SJSA1 (cell line): ENCODE results near the gene EHD1. TPM values are rescaled to one million over a fixed set of nuclear protein-coding genes. Genes with fewer than 3 reads are reported as not detected.

Source experiments
- DNase-seq, 2 experiments: peaks; one replicate each; pipeline ENCODE4 v3.0.0-alpha.2; 2015 to 2020; ENCODE audit warnings: low spot score in 2 of 2, low read depth in 1 of 2
- H3K27ac ChIP-seq: fragments of 250-450 bp; sonication (Bioruptor Pico); 2 replicates; pipeline ENCODE4 v1.5.1; 2020; ENCODE audit warnings: mild to moderate bottlenecking, moderate library complexity
- H3K27me3 ChIP-seq: fragments of 250-450 bp; sonication (Bioruptor Pico); replicated peaks from 2 replicates; pipeline ENCODE4 v1.5.1; 2020; ENCODE audit warnings: mild to moderate bottlenecking, moderate library complexity
- H3K36me3 ChIP-seq: fragments of 250-450 bp; sonication (Bioruptor Pico); 2 replicates; pipeline ENCODE4 v1.5.1; 2020; ENCODE audit warnings: mild to moderate bottlenecking
- H3K4me1 ChIP-seq: fragments of 250-450 bp; sonication (Bioruptor Pico); replicated peaks from 2 replicates; pipeline ENCODE4 v1.6.1; 2021; ENCODE audit warnings: mild to moderate bottlenecking
- H3K4me3 ChIP-seq: fragments of 250-450 bp; sonication (Bioruptor Pico); 2 replicates; pipeline ENCODE4 v1.5.1; 2020; ENCODE audit warnings: mild to moderate bottlenecking
- H3K9me3 ChIP-seq: fragments of 250-450 bp; sonication (Bioruptor Pico); replicated peaks from 2 replicates; pipeline ENCODE4 v1.5.1; 2020; ENCODE audit warnings: mild to moderate bottlenecking
- total RNA-seq: library from RNA; depleted of rRNA; stranded (reverse); fragments of >200 nt; shearing (Covaris generic); gene quantifications from 2 replicates; pipeline ENCODE4 v1.2.3, GENCODE V29; 2014

Gene EHD1
- total RNA-seq, 1 experiment from 2014 or later: 85.7 TPM

DNA sequence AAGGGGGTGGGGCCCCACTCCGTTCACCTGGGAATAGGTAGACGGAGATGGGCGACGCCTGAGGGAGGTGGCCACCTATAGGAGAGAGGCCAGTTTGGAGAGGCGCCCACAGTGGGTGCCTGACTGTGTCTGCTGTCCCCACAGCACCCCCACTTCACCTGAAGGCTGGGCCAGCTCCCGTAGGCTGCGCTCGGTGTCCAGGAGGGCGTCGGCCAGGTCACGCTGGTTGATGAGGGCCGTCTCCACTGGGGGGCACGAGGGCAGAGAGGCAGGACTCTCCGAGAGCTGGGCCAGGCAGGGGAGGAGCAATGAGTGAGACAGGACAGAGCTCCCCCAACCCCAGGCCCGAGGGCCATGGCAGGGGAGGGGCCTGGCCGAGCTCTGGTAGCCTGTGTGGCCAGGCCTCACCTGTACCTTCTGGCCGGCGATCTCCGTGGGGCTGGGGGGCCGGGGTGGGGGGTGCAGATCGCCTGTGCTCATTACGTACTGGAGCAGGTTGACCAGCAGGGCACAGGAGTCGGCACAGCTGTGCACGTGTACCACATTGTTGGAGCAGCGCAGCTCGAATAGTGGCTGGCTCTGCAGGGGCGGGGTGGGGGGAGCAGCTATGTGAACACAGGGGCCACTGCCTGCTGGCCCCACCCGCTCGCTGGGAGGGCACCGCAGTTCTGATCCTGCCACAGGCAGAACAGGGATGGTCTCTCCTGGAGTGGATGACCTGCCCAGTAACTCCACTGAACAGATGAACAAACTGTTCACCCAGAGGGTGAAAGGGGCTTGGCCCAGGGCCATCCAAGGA lies 23.9 kb upstream of the EHD1 start:
- H3K9me3 ChIP-seq: no peaks in the 10 kb centered on the region; the same call in 1 of the 2 replicates
- peaks cover 86% of the 10 kb centered on the region for H3K36me3 ChIP-seq
- H3K4me3 ChIP-seq: no peak overlapping the region
- H3K27ac ChIP-seq: no peak overlapping the region
- H3K27me3 ChIP-seq: no peaks in the 10 kb centered on the region
- peaks cover 5% of the 10 kb centered on the region for H3K4me1 ChIP-seq
- no peak for DNase-seq

DNA sequence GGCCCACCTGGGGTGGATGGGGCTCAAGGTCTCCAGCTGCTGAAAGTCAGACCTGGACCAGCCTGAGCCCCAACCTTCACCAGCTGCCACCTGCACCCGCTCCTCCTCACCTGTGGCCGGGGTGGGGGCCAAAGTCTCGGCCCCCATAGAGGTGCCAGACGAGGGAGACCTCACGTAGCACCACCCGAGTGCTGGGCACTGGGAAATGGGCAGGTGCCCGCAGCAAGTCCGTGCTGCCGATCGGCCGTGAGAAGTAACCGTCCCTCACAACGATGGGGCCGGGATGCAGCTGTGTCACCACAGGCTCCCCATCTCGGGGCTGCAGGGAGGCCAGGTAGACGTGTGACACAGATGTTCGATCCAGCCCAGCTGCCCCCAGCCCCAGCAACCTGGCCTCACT lies 22.4 kb upstream of the EHD1 start:
- no peaks in the 10 kb centered on the region for H3K27me3 ChIP-seq
- H3K27ac ChIP-seq: no peak overlapping the region
- H3K4me3 ChIP-seq: no peak overlapping the region
- no peaks in the 10 kb centered on the region; the same call in 1 of the 2 replicates for H3K9me3 ChIP-seq
- peaks cover 84% of the 10 kb centered on the region for H3K36me3 ChIP-seq
- peaks cover 5% of the 10 kb centered on the region for H3K4me1 ChIP-seq
- no peak for DNase-seq

DNA sequence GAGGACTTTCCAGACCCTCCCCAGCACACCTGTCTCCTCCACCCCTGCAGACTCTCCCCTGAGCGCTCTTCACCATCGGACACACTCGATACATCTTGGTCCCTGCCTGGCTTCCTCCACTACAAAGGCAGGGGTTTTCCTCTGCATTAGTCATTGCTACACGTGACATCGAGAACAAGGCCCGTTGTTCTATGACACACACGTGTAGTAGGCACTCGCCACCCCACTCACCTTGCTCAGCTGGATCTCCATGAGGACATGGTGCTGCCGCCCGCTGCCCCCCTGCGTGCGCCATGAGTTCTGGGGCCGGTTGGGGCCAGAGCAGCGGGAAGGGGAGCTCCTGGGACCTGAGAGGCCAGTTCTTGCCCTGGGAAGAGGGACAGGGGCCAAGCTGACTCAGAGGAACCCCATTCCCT lies 21.9 kb upstream of the EHD1 start:
- H3K4me1 ChIP-seq: peaks cover 5% of the 10 kb centered on the region
- H3K27me3 ChIP-seq: no peaks in the 10 kb centered on the region
- peaks cover 79% of the 10 kb centered on the region for H3K36me3 ChIP-seq
- no peak for DNase-seq
- no peaks in the 10 kb centered on the region; the same call in 1 of the 2 replicates for H3K9me3 ChIP-seq
- H3K27ac ChIP-seq: no peak overlapping the region
- no peak overlapping the region for H3K4me3 ChIP-seq

DNA sequence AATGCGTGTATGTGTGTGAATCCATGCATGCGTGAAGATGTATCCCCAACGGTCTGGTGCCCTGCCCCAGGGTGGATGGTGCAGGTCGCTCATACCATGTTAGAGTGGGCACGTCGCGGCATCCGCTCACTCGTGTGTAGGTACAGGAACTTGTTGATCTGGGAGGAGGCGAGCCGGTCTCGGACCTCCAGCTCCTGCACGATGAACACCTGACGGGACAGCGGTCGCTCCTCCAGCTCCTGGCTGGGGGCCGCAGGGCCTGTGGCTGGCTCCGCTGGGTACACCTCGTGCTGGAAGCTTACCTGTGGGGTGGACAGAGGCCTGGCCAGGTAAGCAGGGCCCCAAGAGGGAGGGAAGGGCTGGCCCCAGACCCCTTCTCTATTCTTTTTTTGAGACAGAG lies 20.1 kb upstream of the EHD1 start:
- Histone ChIP-seq H3K27ac (no peak overlapping the region), H3K9me3 (no peaks in the 10 kb centered on the region; the same call in 1 of the 2 replicates), H3K36me3 (peaks cover 74% of the 10 kb centered on the region), H3K4me3 (no peak overlapping the region), H3K4me1 (peaks cover 5% of the 10 kb centered on the region), H3K27me3 (no peaks in the 10 kb centered on the region)
- no peak for DNase-seq

DNA sequence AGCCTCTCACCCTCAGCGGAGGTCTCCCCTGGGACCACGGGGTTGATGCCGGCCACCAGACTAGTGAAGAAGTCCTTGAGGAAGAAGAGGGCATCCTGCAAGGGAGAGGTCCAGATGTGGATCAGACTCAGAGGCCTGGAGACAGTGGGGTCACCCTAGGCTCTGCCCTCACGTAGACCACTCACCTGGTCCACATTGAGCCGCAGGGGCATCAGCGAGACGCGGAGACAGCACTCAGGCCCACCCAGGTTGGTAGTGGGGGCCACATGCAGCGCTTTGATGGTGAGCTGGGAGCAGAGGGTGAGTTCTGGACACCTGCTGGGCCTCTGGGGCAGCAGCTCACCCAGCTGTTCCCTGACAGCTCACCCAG lies 19.6 kb upstream of the EHD1 start:
- H3K4me1 ChIP-seq: peaks cover 5% of the 10 kb centered on the region
- H3K4me3 ChIP-seq: no peak overlapping the region
- H3K36me3 ChIP-seq: peaks cover 69% of the 10 kb centered on the region
- DNase-seq: no peak
- no peaks in the 10 kb centered on the region for H3K27me3 ChIP-seq
- no peaks in the 10 kb centered on the region; the same call in 1 of the 2 replicates for H3K9me3 ChIP-seq
- no peak overlapping the region for H3K27ac ChIP-seq

DNA sequence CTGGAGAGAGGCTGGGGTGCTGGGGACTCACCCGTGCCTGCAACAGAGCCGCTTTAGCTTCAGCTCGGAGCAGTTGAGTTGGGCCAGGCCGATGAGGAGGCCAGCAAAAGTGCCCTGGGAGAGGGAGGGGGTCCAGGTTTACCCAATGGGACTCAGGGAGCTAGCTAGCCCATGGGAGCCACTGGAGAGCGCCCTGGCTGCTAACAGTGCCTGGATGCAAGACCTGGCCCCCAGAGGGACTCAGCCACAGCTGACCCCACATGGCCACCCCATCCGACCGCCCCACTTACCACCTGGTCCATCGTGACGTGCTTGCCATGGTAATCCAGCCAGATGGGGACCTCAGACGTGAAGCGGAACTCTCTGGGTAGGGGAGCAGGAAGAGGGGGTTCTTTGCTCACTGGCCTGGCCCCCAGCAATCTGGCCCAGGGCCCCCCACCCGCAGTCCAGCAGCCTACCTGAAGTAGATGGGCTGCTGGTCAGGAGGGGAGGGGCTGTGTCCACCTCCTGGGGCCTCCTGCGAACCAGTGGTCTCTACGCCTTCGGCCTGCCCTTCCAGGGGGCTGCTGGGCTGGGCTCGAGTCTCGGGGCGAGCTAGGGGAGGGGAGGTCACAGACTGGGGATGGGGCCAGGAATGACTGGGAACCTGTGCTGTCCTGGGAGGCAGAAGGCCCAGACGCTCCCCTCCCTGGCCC lies 19.1 kb upstream of the EHD1 start:
- H3K27ac ChIP-seq: no peak overlapping the region
- no peak for DNase-seq
- H3K27me3 ChIP-seq: no peaks in the 10 kb centered on the region
- H3K4me3 ChIP-seq: no peak overlapping the region
- H3K9me3 ChIP-seq: no peaks in the 10 kb centered on the region; the same call in 1 of the 2 replicates
- peaks cover 5% of the 10 kb centered on the region for H3K4me1 ChIP-seq
- peaks cover 66% of the 10 kb centered on the region for H3K36me3 ChIP-seq

DNA sequence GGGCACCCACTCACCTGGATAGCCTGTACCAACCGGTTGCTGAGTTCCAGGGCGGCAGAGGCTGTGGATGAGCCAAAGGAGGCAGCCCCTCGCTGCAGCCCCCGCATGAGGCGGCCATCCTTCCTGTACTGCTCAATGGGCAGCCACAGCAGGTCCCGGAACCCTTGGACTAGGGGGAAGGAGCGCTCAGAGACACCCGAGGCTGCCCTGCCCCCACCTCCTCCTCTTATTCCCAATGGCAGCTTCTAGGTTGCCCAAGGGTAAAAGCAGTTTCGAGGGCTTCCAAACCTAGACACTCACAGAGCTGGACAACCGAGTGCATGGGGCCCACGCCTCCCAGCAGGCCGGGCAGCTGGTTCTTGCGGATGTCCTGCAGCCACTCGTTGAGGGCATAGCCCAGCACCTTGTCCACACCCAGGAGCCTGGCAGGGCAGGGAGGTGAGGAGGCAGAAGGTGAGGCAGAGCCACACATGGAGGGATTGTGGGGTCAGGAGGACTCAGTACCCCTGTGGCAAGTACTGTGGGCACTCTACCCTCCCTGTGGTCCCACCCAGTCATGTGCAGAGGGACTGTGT lies 18.1 kb upstream of the EHD1 start:
- peaks cover 5% of the 10 kb centered on the region for H3K4me1 ChIP-seq
- H3K27ac ChIP-seq: no peak overlapping the region
- H3K4me3 ChIP-seq: no peak overlapping the region
- no peaks in the 10 kb centered on the region for H3K27me3 ChIP-seq
- no peaks in the 10 kb centered on the region; the same call in 1 of the 2 replicates for H3K9me3 ChIP-seq
- H3K36me3 ChIP-seq: peaks cover 57% of the 10 kb centered on the region
- no peak for DNase-seq

DNA sequence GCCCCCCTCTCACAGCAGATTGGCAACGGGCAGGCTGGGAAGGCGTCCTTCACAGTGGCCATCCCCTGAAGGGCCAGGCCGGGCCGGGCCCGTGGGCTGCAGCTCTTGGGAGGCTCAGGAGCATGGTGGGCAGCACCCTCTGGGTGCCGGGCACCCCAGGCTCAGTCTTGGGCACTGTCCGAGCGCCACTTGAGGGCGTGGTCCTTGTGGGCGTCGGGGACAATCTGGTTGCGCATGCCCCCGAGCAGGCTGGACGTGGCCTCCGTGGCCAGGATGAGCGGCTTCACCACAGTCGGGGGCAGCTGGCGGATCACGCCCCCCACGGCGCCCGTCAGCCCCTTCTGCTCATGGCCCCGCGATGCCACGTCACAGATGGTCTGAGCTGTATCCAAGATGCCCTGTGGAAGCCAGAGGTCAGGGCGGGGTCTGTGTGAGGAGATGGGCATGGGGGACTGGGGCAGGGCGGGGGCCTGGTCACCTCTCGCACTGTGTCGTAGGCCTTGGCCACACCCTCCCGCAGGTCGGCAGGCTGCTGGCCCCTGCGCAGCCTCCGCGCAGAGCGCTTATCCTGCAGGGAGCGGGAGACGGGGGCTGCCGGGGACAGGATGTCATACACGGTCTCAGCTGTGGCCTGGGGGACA lies 16.5 kb upstream of the EHD1 start:
- Histone ChIP-seq H3K4me1 (no peaks in the 10 kb centered on the region), H3K4me3 (no peak overlapping the region), H3K27ac (no peak overlapping the region), H3K36me3 (peaks cover 41% of the 10 kb centered on the region), H3K9me3 (no peaks in the 10 kb centered on the region), H3K27me3 (no peaks in the 10 kb centered on the region)
- DNase-seq: no peak

DNA sequence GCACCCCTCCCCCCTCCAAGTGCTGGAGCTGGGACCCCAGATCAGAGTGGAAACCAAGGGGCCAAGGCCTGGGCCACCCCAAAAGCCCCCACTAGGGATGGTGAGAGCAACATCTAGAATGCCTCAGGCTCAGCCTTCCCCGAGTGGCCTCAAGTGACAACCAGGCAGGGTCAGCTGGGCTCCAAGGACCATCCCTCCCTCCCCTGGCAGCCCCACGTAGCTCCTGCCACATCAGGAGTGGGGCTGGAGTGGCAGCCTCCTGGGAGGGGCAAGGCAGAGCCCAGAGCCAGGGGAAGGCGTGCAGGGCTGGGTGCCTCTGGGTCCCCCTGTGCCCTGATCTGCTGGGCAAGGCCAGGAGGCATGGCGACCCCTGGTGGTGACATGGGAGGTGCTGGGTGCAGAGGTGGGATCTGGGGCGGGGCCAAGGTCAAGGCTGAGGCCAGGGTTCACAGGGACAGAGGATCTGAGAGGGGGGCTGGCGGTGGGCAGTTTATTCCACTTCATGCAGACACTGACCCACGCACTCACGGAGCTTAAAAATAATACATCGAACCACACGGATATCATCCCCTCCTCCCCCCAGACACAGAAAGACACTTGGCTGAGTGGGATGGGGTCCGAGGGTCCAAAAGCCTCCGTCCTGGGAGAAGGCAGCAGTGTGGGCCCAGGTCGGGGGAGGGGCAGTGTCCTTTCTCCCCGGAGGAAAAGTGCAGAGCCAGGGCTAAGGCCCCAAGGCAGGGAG lies 15.8 kb upstream of the EHD1 start:
- Histone ChIP-seq H3K4me3 (no peak overlapping the region), H3K36me3 (peaks cover 39% of the 10 kb centered on the region), H3K4me1 (no peaks in the 10 kb centered on the region), H3K27ac (no peak overlapping the region), H3K27me3 (no peaks in the 10 kb centered on the region), H3K9me3 (no peaks in the 10 kb centered on the region)
- DNase-seq: peak; percentile 82 to 98

DNA sequence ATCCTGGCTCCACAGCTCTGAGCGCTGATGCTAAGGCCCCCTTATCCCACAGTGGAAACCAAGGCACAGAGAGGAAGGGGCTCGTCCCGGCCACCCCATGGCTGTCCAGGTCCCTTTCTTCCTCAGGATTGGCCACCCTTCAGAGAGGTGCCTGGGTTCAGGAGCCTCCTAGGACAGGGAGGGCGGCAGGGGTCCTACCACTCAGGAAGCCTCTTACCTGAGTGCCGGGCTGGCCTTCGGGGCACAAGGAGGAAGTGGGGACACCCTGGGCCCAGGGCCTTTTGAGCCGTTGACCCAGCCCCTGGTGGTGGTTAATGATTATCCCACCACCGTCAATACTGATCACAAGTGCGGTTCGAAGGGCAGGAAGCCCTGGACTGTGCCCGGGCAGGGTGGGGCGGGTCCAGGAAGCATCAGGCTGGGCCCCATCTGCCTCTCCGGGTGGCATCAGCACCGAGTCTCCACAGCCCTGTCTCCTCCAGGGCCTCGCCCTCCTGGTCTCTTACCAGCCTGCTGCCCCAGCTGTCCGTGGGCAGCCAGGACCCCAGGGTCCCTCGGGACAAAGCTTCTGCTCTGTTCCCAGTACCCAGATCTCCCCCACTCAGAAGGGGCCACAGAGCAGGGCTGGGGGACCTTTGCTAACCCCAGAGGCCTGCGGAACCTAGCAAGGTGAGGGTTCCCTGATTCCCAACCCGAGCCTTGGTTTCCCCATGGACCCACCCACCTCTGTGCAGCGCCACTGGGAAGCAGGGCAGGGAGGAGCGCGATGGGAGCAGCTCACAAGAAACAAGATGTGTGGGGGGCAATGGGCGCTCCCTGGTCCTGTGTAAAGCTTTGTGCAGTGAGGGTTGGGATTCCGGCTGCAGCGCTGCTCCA lies 15.0 kb upstream of the EHD1 start:
- H3K4me3 ChIP-seq: no peak overlapping the region
- H3K27ac ChIP-seq: no peak overlapping the region
- DNase-seq: no peak
- H3K27me3 ChIP-seq: no peaks in the 10 kb centered on the region
- H3K4me1 ChIP-seq: no peaks in the 10 kb centered on the region
- no peaks in the 10 kb centered on the region for H3K9me3 ChIP-seq
- peaks cover 31% of the 10 kb centered on the region for H3K36me3 ChIP-seq

DNA sequence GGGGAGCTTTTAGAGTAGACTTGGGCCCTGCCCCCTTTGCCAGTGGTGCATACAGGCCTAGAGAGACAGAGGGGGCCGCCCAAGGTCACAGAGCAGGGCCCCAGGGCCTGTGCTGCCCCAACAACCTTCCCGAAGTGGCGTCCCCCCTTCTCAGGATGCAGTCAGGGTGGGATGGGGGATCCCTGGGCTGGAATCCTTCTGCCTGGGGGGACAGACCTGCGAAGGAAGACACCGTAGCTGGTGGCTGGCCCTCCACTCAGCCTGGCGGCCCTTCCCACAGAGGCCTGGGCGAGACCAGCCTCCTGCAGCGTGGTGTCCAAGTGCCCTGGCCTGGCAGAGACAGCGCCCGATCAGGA lies 14.4 kb upstream of the EHD1 start:
- Histone ChIP-seq H3K4me3 (no peak overlapping the region), H3K36me3 (peaks cover 25% of the 10 kb centered on the region), H3K4me1 (peaks cover 5% of the 10 kb centered on the region), H3K27me3 (no peaks in the 10 kb centered on the region), H3K9me3 (no peaks in the 10 kb centered on the region), H3K27ac (no peak overlapping the region)
- DNase-seq: no peak

DNA sequence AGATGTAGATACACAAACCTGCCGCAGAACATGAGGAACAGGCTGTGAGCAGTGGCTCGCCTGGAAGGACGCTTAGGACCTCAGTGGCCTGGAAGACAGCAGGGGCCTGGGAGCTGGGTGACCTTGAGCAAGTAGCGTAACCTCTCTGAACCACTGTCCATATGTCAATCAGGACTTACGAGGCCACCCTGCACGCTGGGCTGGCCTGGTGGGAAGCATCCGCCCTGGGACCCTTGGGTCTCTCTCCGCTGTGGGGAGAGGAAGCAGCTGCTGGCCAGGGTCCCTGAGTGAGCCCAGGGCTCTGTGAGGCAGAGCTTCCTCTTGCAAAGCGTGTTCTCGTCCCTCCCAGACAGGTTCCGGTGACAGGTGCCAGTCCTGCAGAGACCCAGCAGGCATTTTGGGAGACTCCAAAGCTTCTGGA lies 14.0 kb upstream of the EHD1 start:
- H3K27ac ChIP-seq: no peak overlapping the region
- H3K9me3 ChIP-seq: no peaks in the 10 kb centered on the region

More for the DNA sequence above, 14.0 kb upstream of the EHD1 start:
- DNase-seq: no peak
- Histone ChIP-seq H3K4me3 (no peak overlapping the region), H3K4me1 (peaks cover 8% of the 10 kb centered on the region), H3K27me3 (no peaks in the 10 kb centered on the region), H3K36me3 (peaks cover 21% of the 10 kb centered on the region)
